ENCODE data around the gene PLEKHA3. TPM values are rescaled to one million over a fixed set of nuclear protein-coding genes. Genes with fewer than 3 reads are reported as not detected.

PLEKHA3 gene
- total and polyA plus RNA-seq, 10 of the 15 experiments (the other 5 are each of a cell fraction or from before 2014, with no cell fraction given): 1.4 to 21.1 (median 7.4) TPM

- FAIRE-seq (no peak), ATAC-seq (peak; percentile 36)
- SMC1A ChIA-PET (ENCODE audit: uncharacterized antibody, unreplicated experiment): interaction anchor here (1.1 kb wide), 1 partner anchor 76 kb away, joined by 3 read pairs; no protein-coding TSS in a partner anchor
Measured at GRCh38 chr2:178542161-178542560, 61.9 kb downstream of the PLEKHA3 start.

More at GRCh38 chr2:178542161-178542560, 61.9 kb downstream of the PLEKHA3 start:
- H3K4me2 ChIP-seq (ENCODE audit: control insufficient read depth, insufficient read depth): no peak overlapping the region
- H3K36me3 ChIP-seq (ENCODE audit: control insufficient read depth in 2 of 2, insufficient read depth in 2 of 2, low read length in 1 of 2): peaks cover 10 to 39% of the 10 kb centered on the region in 2 experiments
- H3K4me1 ChIP-seq (ENCODE audit: control insufficient read depth, insufficient read depth, low read length): peaks cover 14% of the 10 kb centered on the region
- H3K9me3 ChIP-seq (replicated peaks; ENCODE audit: control insufficient read depth, insufficient read depth, low read length): no peaks in the 10 kb centered on the region; the same call in 2 of the 3 replicates
- ChIA-PET CTCF (no interaction called here), RAD21 (ENCODE audit: unreplicated experiment) (no interaction called here), POLR2A (no interaction called here)
- no peak for DNase-seq (ENCODE audit: low read depth, low spot score)
- H3K27ac ChIP-seq (ENCODE audit: control insufficient read depth, insufficient read depth): no peak overlapping the region
- H2AFZ ChIP-seq (ENCODE audit: control insufficient read depth, low read depth, low read length): no peak overlapping the region
- H3K27me3 ChIP-seq (replicated peaks in 1 of 2; ENCODE audit: control insufficient read depth in 2 of 2, insufficient read depth in 2 of 2, low read length in 1 of 2): no peaks in the 10 kb centered on the region
- no peaks in the 10 kb centered on the region for H4K20me1 ChIP-seq (ENCODE audit: control insufficient read depth, insufficient read depth)
- no peaks in the 10 kb centered on the region for H3K79me2 ChIP-seq (ENCODE audit: control insufficient read depth, insufficient read depth, low read length)
- 96% methylated on average over 12 of the region's 12 CpGs for WGBS (ENCODE audit: insufficient coverage, insufficient replicate concordance, low lambda C conversion rate, missing lambda C conversion rate)
- no TSS peak for BruUV-seq (replicated peaks)
- TF ChIP-seq SKIL (IDR thresholded peaks at IDR 0.05; ENCODE audit: low read depth, poor library complexity, severe bottlenecking) (no peak), SP1 (IDR thresholded peaks at IDR 0.05; ENCODE audit: low read depth, low read length) (no peak), ATF7 (IDR thresholded peaks at IDR 0.05; ENCODE audit: low read depth) (no peak), WRNIP1 (IDR thresholded peaks at IDR 0.05; ENCODE audit: borderline replicate concordance, low read depth, low read length) (no peak), DPF2 (IDR thresholded peaks at IDR 0.05) (no peak), TCF12 (IDR thresholded peaks at IDR 0.05; ENCODE audit: low read depth, low read length) (no peak), NR2F1 (conservative IDR thresholded peaks at IDR 0.05) (no peak), SRF (IDR thresholded peaks at IDR 0.05; ENCODE audit: low read depth in 2 of 2, low read length in 2 of 2) (no peak), STAT1 (conservative IDR thresholded peaks at IDR 0.05) (no peak), SPI1 (IDR thresholded peaks at IDR 0.05; ENCODE audit: borderline replicate concordance, insufficient read depth, low read depth, low read length) (no peak), BHLHE40 (IDR thresholded peaks at IDR 0.05; ENCODE audit: borderline replicate concordance in 1 of 2, low read depth in 2 of 2, low read length in 1 of 2) (no peak), PAX8 (IDR thresholded peaks at IDR 0.05) (no peak)
- TF ChIP-seq, protein P1, sequence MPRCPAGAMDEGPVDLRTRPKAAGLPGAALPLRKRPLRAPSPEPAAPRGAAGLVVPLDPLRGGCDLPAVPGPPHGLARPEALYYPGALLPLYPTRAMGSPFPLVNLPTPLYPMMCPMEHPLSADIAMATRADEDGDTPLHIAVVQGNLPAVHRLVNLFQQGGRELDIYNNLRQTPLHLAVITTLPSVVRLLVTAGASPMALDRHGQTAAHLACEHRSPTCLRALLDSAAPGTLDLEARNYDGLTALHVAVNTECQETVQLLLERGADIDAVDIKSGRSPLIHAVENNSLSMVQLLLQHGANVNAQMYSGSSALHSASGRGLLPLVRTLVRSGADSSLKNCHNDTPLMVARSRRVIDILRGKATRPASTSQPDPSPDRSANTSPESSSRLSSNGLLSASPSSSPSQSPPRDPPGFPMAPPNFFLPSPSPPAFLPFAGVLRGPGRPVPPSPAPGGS (IDR thresholded peaks at IDR 0.05; ENCODE audit: borderline replicate concordance, insufficient read depth, low read depth, low read length, poor library complexity, severe bottlenecking): no peak
- TF ChIP-seq, protein P2, sequence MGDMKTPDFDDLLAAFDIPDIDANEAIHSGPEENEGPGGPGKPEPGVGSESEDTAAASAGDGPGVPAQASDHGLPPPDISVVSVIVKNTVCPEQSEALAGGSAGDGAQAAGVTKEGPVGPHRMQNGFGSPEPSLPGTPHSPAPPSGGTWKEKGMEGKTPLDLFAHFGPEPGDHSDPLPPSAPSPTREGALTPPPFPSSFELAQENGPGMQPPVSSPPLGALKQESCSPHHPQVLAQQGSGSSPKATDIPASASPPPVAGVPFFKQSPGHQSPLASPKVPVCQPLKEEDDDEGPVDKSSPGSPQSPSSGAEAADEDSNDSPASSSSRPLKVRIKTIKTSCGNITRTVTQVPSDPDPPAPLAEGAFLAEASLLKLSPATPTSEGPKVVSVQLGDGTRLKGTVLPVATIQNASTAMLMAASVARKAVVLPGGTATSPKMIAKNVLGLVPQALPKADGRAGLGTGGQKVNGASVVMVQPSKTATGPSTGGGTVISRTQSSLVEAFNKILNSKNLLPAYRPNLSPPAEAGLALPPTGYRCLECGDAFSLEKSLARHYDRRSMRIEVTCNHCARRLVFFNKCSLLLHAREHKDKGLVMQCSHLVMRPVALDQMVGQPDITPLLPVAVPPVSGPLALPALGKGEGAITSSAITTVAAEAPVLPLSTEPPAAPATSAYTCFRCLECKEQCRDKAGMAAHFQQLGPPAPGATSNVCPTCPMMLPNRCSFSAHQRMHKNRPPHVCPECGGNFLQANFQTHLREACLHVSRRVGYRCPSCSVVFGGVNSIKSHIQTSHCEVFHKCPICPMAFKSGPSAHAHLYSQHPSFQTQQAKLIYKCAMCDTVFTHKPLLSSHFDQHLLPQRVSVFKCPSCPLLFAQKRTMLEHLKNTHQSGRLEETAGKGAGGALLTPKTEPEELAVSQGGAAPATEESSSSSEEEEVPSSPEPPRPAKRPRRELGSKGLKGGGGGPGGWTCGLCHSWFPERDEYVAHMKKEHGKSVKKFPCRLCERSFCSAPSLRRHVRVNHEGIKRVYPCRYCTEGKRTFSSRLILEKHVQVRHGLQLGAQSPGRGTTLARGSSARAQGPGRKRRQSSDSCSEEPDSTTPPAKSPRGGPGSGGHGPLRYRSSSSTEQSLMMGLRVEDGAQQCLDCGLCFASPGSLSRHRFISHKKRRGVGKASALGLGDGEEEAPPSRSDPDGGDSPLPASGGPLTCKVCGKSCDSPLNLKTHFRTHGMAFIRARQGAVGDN (IDR thresholded peaks at IDR 0.05): no peak
- intact Hi-C loops (cut with micrococcal nuclease; ENCODE audit: unreplicated experiment): no loop called here
- in situ Hi-C loops (cut with MboI): no loop called here
- no peak overlapping the region for H3K9ac ChIP-seq (ENCODE audit: control insufficient read depth, insufficient read depth, low read length)
- H3K4me3 ChIP-seq: no peak overlapping the region

Measured in GM12878 (cell line).